Activated effector memory CD4-positive, alpha-beta T cell treated with Interleukin-2 at 50 U/mL for 16 hours (primary cell): ENCODE results near the gene ABCB8.

Source experiments
- DNase-seq: peaks from one replicate; pipeline ENCODE4 v3.0.0-alpha.2; 2020

The ABCB8 gene

GRCh38 chr7:151076863-151077704, 48.8 kb downstream of the ABCB8 start:
- no peak for DNase-seq

- no peak for DNase-seq
These were observed 49.5 kb downstream of the ABCB8 start for GRCh38 chr7:151077705-151078232.

GRCh38 chr7:151078233-151079040, 50.2 kb downstream of the ABCB8 start:
- no peak for DNase-seq

GRCh38 chr7:151079199-151079910, 51.1 kb downstream of the ABCB8 start:
- no peak for DNase-seq

GRCh38 chr7:151080067-151080521, 51.8 kb downstream of the ABCB8 start:
- DNase-seq: no peak

- DNase-seq: peak; percentile 82
These were observed 52.4 kb downstream of the ABCB8 start, which contains the start of gene FASTK for GRCh38 chr7:151080522-151081169. TSS of gene FASTK (minus strand) at chr7:151080809. CDS start at chr7:151080766, 43 bp downstream.

GRCh38 chr7:151081170-151082101, 53.2 kb downstream of the ABCB8 start:
- DNase-seq: no peak

GRCh38 chr7:151082141-151083070, 54.2 kb downstream of the ABCB8 start:
- no peak for DNase-seq

GRCh38 chr7:151083071-151083823, 55.0 kb downstream of the ABCB8 start, which contains the start of gene TMUB1:
TSS of gene TMUB1 (minus strand) at chr7:151083493. CDS start at chr7:151082563, 930 bp downstream.
- peak; percentile 74 for DNase-seq

- no peak for DNase-seq
These were observed 55.5 kb downstream of the ABCB8 start for GRCh38 chr7:151083824-151084160.

- DNase-seq: no peak
These were observed 57.1 kb downstream of the ABCB8 start for GRCh38 chr7:151085329-151085690.

- peak; percentile 36 for DNase-seq
These were observed 57.7 kb downstream of the ABCB8 start, which contains the start of gene AGAP3 for GRCh38 chr7:151085691-151086620. TSS of gene AGAP3 (plus strand) at chr7:151086475. CDS start at chr7:151086742, 267 bp downstream.

GRCh38 chr7:151086802-151087244, 58.6 kb downstream of the ABCB8 start:
- peak; percentile 8 for DNase-seq

- DNase-seq: peak; percentile 14
These were observed 59.2 kb downstream of the ABCB8 start for GRCh38 chr7:151087245-151088018.

GRCh38 chr7:151088019-151088855, 60.0 kb downstream of the ABCB8 start:
- no peak for DNase-seq
